Brain microvascular endothelial cell (primary cell): ENCODE measurements around the gene OR4K14.
"Not testable (repeated sequence)": the region's sequence is repeated elsewhere in the genome, so short reads cannot be mapped to it uniquely, and the experiment has no call there.

ENCODE experiments used
- DNase-seq: peaks from one replicate; pipeline ENCODE4 v3.0.0-alpha.2; 2020
- H3K27ac ChIP-seq: fragments of 250-450 bp; sonication (Bioruptor Pico); 2 replicates; pipeline ENCODE4 v1.5.1; 2020; ENCODE audit warnings: mild to moderate bottlenecking, moderate library complexity
- H3K27me3 ChIP-seq: fragments of 250-450 bp; sonication (Bioruptor Pico); replicated peaks from 2 replicates; pipeline ENCODE4 v1.5.1; 2020; ENCODE audit warnings: mild to moderate bottlenecking
- H3K36me3 ChIP-seq: fragments of 250-450 bp; sonication (Bioruptor Pico); replicated peaks from 2 replicates; pipeline ENCODE4 v1.5.1; 2020; ENCODE audit warnings: mild to moderate bottlenecking
- H3K4me3 ChIP-seq: 2 replicates; pipeline ENCODE4 v1.5.1; 2011; ENCODE audit warnings: low read depth, mild to moderate bottlenecking, control low read depth, low read length, moderate library complexity
- in situ Hi-C: cut with HindIII; loops from 2 replicates; pipeline ENCODE4 v1.10.0; 2017; ENCODE audit warnings: low sequenced_read_pairs, low pct_ligation_motif_present
- TF ChIP-seq, protein P1 (sequence below): IDR thresholded peaks from 2 replicates; pipeline ENCODE4 v1.5.1; 2011; ENCODE audit warnings: low read depth, mild to moderate bottlenecking, moderate library complexity, low read length, control low read depth, inconsistent platforms; ENCODE audit errors: missing control alignments

The OR4K14 gene

DNA sequence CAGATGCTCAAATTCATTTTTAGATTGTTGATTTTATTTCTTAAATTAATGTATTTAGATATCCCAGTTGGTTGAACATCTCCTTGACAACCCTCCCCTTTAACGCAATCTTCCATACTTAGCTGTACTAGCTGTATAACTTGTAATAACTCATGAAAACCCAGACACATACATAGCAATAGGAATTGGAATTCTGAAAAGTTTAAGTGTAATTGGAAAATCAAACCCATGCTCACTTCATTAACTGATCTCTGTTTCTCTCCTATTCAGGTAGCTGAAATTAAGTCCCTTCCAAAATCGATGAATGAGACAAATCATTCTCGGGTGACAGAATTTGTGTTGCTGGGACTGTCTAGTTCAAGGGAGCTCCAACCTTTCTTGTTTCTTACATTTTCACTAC lies 43.8 kb downstream of the OR4K14 start, which contains the start of gene OR4K15:
Gene OR4K15 (plus strand): TSS at position 301 of the 400 bp plus-strand sequence. CDS start 0 bp downstream, at position 301.
- in situ Hi-C loops, result no loop called here
- Histone ChIP-seq H3K4me3 (no peak within 1 kb of the TSS), H3K27ac (no peak within 1 kb of the TSS), H3K36me3 (no peaks in the 10 kb centered on the region), H3K27me3 (no peaks in the 10 kb centered on the region)
- TF ChIP-seq, protein P1, sequence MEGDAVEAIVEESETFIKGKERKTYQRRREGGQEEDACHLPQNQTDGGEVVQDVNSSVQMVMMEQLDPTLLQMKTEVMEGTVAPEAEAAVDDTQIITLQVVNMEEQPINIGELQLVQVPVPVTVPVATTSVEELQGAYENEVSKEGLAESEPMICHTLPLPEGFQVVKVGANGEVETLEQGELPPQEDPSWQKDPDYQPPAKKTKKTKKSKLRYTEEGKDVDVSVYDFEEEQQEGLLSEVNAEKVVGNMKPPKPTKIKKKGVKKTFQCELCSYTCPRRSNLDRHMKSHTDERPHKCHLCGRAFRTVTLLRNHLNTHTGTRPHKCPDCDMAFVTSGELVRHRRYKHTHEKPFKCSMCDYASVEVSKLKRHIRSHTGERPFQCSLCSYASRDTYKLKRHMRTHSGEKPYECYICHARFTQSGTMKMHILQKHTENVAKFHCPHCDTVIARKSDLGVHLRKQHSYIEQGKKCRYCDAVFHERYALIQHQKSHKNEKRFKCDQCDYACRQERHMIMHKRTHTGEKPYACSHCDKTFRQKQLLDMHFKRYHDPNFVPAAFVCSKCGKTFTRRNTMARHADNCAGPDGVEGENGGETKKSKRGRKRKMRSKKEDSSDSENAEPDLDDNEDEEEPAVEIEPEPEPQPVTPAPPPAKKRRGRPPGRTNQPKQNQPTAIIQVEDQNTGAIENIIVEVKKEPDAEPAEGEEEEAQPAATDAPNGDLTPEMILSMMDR, result no peak
- no peak for DNase-seq

DNA sequence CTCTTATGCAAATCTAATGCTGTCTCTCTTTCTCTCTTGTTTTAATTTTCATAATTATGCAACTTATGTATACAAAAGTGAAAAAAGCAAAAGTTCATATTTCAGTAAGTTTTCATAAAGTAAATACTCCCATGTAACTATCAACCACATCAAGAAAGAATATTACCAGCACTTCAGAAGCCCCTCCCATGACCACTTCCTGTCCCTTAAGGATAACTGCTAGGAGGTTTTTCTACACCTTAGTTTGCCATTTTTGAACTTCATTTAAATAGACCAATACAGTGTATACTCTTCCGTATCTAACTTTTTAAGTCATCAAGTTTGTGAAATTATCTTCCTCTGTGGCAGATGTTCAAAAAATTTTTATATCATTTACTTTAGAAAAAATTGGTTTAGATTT lies 44.3 kb downstream of the OR4K14 start:
- Histone ChIP-seq H3K27me3 (no peaks in the 10 kb centered on the region), H3K36me3 (no peaks in the 10 kb centered on the region), H3K4me3 (no peak overlapping the region), H3K27ac (no peak overlapping the region)
- TF ChIP-seq, protein P1, result no peak
- DNase-seq, result no peak
- in situ Hi-C loops, result no loop called here

DNA sequence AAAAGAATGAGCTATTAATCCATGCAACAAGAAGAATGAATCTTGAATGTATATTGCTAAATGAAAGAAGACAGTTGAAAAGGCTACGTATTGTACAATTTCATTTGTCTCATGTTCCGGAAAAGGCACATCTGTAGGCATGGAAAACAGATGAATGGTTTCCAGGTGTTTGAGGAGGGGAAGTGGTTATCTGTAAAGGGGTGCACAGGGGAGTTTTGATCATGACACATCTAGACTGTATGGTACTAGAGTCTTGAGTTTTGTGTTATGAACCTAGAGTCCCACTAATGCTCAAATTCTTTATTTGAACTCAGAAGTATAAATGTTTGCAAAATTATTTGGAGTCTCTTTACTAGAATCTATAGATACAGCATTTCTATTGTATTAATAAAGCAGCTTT lies 49.4 kb downstream of the OR4K14 start:
- H3K4me3 ChIP-seq, result not testable (repeated sequence)

More for the DNA sequence above, 49.4 kb downstream of the OR4K14 start:
- in situ Hi-C loops, H3K27me3 ChIP-seq, DNase-seq, H3K27ac ChIP-seq, H3K36me3 ChIP-seq: not testable (repeated sequence)
